Tibial artery (tissue), 4 donors: ENCODE results near the gene ZCCHC17.

Experiments
- DNase-seq, 2 donors: peaks; one replicate each; pipeline ENCODE4 v3.0.0-alpha.2; 2019
- H3K27ac ChIP-seq, 2 donors: fragments of 200-600 bp; sonication (generic) in 1 of 2; 1 replicate in 1 of 2; 2 replicates in 1 of 2; pipeline ENCODE4 v1.5.1; 2018 to 2019; ENCODE audit warnings: mild to moderate bottlenecking in 1 of 2
- H3K27me3 ChIP-seq, 2 donors: fragments of 200-600 bp; sonication (generic) in 1 of 2; one replicate each; pipeline versions ENCODE4 v1.5.1 to v1.6.0; 2016 to 2019
- H3K36me3 ChIP-seq, 3 donors: fragments of 200-600 bp; sonication (generic) in 2 of 3; one replicate each; pipeline ENCODE4 v1.5.1; 2016 to 2019; ENCODE audit warnings: mild to moderate bottlenecking in 2 of 3
- H3K4me1 ChIP-seq, 4 donors: fragments of 200-600 bp; sonication (generic) in 2 of 4; 1 replicate in 3 of 4; 2 replicates in 1 of 4; pipeline ENCODE4 v1.5.1; 2016 to 2019
- H3K4me3 ChIP-seq, 2 donors: fragments of 200-600 bp; sonication (generic) in 1 of 2; 1 replicate in 1 of 2; 2 replicates in 1 of 2; pipeline ENCODE4 v1.5.1; 2018 to 2019; ENCODE audit warnings: mild to moderate bottlenecking in 2 of 2
- H3K9me3 ChIP-seq, 3 donors: fragments of 200-600 bp; sonication (generic) in 1 of 3; one replicate each; pipeline ENCODE4 v1.5.1; 2016 to 2019
- CTCF ChIP-seq, 2 experiments: fragments of 200-600 bp in 1 of 2; fragments of 450-650 bp in 1 of 2; IDR thresholded peaks; one replicate each; pipeline ENCODE4 v1.5.1; 2017 to 2019; ENCODE audit warnings: antibody characterized with exemption in 2 of 2, mild to moderate bottlenecking in 1 of 2, moderate library complexity in 1 of 2
- intact Hi-C: fragments of 100-400 bp; cut with DNase I; formaldehyde crosslinking; loops from one replicate; pipeline ENCODE4 v1.15.0; 2023; ENCODE audit warnings: low total_unique reads

The ZCCHC17 gene

GRCh38 chr1:31410871-31411270 lies 114.0 kb downstream of the ZCCHC17 start:
- Histone ChIP-seq H3K9me3 (no peaks in the 10 kb centered on the region), H3K36me3 (no peaks in the 10 kb centered on the region), H3K27ac (no peak overlapping the region), H3K27me3 (peaks cover 0 to 5% of the 10 kb centered on the region in 2 donors), H3K4me3 (no peak overlapping the region), H3K4me1 (peaks cover 0 to 19% (median 16%) of the 10 kb centered on the region in 4 donors)
- intact Hi-C loops = no loop called here
- no peak for DNase-seq
- TF ChIP-seq CTCF (IDR thresholded peaks at IDR 0.05) = no peak

- Histone ChIP-seq H3K4me3 (peak overlapping the region in 1 of 2 donors; percentile 76), H3K27me3 (peaks cover 0 to 5% of the 10 kb centered on the region in 2 donors), H3K4me1 (peaks cover 0 to 19% (median 16%) of the 10 kb centered on the region in 4 donors), H3K36me3 (no peaks in the 10 kb centered on the region), H3K27ac (no peak overlapping the region), H3K9me3 (no peaks in the 10 kb centered on the region)
- intact Hi-C loops = no loop called here
- no peak for DNase-seq
- TF ChIP-seq CTCF (IDR thresholded peaks at IDR 0.05) = no peak
Observed at GRCh38 chr1:31412205-31412604, 115.4 kb downstream of the ZCCHC17 start.

DNA sequence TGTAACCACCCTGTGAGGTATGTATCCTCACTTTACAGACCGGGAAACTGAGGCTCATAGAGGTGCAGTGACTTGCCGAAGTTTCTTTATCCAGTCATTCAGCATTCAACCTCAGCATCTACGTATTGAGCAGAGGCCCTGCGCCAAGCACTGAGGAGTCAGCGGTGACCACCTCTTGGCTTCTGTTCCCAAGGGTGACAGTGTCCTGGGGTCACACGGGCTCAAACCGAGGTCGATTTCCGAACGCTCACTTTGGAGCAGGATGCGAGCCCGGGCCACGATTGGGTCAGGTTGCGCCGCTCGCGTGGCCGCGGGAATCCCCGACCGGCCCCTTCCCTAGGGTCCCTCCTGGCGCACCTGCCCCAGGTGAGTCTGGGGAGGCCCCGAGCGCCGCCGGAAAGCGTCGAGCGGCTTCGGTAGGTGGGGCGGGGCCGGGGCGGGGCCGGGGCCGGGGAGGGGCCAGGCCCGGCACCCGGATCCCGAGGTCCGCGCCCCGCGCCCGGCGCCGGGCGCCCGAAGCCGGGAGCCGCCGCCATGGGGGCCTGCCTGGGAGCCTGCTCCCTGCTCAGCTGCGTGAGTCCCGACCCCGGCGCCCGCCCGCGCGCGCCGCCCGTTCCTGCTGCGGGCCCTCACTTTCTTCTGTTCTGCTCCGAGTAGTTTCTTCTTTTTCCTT lies 116.0 kb downstream of the ZCCHC17 start, which contains the start of gene SERINC2:
SERINC2 (plus strand) TSS at position 482 of the 673 bp plus-strand sequence; CDS start at position 535, 53 bp downstream.
- peak within 1 kb of the TSS; percentile 37 to 38 for H3K27ac ChIP-seq
- intact Hi-C loops = no loop called here
- no peak for TF ChIP-seq CTCF (IDR thresholded peaks at IDR 0.05)
- no peaks in the 10 kb centered on the region for H3K36me3 ChIP-seq
- H3K4me1 ChIP-seq = peaks cover 0 to 19% (median 16%) of the 10 kb centered on the region in 4 donors
- peak within 1 kb of the TSS; percentile 55 to 76 for H3K4me3 ChIP-seq
- H3K9me3 ChIP-seq = no peaks in the 10 kb centered on the region
- peaks cover 0 to 5% of the 10 kb centered on the region in 2 donors for H3K27me3 ChIP-seq
- no peak for DNase-seq

DNA sequence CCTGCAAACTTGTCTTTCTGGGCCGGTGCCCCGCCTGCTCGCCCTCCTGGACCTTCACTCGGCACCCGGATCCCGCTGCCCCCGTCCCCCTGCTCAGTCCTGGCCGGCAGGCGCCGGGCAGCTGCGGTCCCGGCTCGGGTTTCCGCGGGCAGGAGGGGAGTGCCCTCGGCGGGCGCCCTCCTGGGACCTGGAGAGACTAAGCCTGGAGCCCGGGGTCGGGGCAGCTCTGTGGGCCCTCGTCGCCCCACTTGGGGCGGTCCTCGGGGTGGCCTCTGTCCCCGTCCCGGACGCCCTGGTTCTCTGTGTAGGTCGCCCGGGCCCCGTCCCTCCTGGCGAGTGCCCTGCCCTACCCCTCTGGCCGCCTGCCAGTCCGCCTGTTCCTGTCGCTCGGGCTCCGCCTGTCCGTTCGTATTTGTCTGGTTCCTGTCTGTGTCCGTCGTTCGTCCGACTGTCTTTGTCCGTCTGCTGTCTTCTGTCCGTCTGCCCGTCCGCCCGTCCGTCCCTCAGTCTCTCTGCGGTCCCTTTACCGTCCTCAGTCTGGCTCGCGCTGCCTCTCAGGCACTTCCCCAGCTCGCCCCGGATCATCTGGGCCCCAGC lies 116.7 kb downstream of the ZCCHC17 start:
- Histone ChIP-seq H3K4me3 (peak overlapping the region; percentile 55 to 76), H3K27ac (peak overlapping the region; percentile 37 to 38), H3K4me1 (peaks cover 0 to 19% (median 16%) of the 10 kb centered on the region in 4 donors), H3K9me3 (no peaks in the 10 kb centered on the region), H3K27me3 (peaks cover 0 to 4% of the 10 kb centered on the region in 2 donors), H3K36me3 (no peaks in the 10 kb centered on the region)
- no peak for TF ChIP-seq CTCF (IDR thresholded peaks at IDR 0.05)
- DNase-seq = peak; percentile 77 to 79
- intact Hi-C loops = no loop called here
